ENCODE measurements around the gene CYP39A1.
"Not testable (repeated sequence)": the region's sequence is repeated elsewhere in the genome, so short reads cannot be mapped to it uniquely, and the experiment has no call there.

DNA sequence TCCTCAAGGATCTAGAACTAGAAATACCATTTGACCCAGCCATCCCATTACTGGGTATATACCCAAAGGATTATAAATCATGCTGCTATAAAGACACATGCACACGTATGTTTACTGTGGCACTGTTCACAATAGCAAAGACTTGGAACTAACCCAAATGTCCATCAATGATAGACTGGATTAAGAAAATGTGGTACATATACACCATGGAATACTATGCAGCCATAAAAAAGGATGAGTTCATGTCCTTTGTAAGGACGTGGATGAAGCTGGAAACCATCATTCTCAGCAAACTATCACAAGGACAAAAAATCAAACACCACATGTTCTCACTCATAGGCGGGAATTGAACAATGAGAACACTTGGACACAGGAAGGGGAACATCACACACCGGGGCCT is 4.5 kb downstream of the CYP39A1 start:
- TF ChIP-seq, protein P1, sequence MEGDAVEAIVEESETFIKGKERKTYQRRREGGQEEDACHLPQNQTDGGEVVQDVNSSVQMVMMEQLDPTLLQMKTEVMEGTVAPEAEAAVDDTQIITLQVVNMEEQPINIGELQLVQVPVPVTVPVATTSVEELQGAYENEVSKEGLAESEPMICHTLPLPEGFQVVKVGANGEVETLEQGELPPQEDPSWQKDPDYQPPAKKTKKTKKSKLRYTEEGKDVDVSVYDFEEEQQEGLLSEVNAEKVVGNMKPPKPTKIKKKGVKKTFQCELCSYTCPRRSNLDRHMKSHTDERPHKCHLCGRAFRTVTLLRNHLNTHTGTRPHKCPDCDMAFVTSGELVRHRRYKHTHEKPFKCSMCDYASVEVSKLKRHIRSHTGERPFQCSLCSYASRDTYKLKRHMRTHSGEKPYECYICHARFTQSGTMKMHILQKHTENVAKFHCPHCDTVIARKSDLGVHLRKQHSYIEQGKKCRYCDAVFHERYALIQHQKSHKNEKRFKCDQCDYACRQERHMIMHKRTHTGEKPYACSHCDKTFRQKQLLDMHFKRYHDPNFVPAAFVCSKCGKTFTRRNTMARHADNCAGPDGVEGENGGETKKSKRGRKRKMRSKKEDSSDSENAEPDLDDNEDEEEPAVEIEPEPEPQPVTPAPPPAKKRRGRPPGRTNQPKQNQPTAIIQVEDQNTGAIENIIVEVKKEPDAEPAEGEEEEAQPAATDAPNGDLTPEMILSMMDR (IDR thresholded peaks at IDR 0.05) = not testable (repeated sequence)
- not testable (repeated sequence) for TF ChIP-seq EZH2 (IDR thresholded peaks at IDR 0.05; ENCODE audit: borderline replicate concordance, insufficient read depth, low read depth, low read length, poor library complexity, severe bottlenecking)
